Subcutaneous adipose tissue (tissue), 4 donors: Measurements from ENCODE around the gene GPC3. TPM values are rescaled to one million over a fixed set of nuclear protein-coding genes. Genes with fewer than 3 reads are reported as not detected.

ENCODE experiments used
- total RNA-seq, 4 donors: library from RNA; depleted of rRNA; stranded (reverse); fragments of >200 nt; gene quantifications; one replicate each; pipeline ENCODE4 v1.1.0, GENCODE V29; 2016
- TF ChIP-seq, protein P1 (sequence below): fragments of 450-650 bp; IDR thresholded peaks from one replicate; pipeline ENCODE4 v1.5.1; 2016; ENCODE audit warnings: low read depth, mild to moderate bottlenecking, control low read depth, antibody characterized with exemption, moderate library complexity

Gene GPC3
- total RNA-seq, 4 donors from 2014 or later = 61.8 to 142 (median 84.5) TPM

DNA sequence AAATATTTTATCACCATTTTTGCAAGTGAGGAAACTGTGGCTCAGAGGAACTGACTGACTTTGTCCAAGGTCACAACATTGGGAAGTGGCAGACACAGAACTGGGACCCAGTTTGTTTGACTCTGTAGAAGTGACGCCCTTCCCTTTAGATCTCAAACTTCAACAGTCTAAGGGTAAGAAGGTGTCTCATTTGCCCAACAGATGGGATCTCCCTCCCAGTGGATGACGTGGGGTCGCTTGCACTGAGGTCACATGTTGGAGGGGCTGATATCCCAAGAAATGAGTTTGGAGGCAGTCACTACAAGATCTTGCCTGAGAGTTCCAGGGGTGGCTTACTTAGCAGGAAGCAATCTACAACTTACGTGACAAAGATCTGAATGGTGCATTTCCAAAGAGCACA is 397.6 kb downstream of the GPC3 start:
- TF ChIP-seq, protein P1, sequence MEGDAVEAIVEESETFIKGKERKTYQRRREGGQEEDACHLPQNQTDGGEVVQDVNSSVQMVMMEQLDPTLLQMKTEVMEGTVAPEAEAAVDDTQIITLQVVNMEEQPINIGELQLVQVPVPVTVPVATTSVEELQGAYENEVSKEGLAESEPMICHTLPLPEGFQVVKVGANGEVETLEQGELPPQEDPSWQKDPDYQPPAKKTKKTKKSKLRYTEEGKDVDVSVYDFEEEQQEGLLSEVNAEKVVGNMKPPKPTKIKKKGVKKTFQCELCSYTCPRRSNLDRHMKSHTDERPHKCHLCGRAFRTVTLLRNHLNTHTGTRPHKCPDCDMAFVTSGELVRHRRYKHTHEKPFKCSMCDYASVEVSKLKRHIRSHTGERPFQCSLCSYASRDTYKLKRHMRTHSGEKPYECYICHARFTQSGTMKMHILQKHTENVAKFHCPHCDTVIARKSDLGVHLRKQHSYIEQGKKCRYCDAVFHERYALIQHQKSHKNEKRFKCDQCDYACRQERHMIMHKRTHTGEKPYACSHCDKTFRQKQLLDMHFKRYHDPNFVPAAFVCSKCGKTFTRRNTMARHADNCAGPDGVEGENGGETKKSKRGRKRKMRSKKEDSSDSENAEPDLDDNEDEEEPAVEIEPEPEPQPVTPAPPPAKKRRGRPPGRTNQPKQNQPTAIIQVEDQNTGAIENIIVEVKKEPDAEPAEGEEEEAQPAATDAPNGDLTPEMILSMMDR = no peak

DNA sequence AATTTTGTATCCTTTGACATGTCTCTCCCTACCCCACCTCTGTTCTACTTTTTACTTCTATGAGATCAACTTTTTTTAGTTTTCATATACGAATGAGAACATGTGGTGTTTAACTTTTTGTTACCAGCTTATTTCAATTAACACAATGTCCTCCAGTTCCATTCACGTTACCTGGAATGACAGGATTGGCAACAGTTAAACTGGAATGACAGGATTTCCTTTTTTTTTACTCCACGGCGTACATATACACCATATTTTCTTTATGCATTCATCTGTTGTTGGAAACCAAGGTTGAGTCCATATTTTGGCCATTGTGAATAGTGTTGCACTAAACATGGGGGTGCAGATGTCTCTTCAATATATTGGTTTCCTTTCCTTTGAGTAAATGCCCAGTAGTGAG is 398.3 kb downstream of the GPC3 start:
- TF ChIP-seq, protein P1 = no peak

DNA sequence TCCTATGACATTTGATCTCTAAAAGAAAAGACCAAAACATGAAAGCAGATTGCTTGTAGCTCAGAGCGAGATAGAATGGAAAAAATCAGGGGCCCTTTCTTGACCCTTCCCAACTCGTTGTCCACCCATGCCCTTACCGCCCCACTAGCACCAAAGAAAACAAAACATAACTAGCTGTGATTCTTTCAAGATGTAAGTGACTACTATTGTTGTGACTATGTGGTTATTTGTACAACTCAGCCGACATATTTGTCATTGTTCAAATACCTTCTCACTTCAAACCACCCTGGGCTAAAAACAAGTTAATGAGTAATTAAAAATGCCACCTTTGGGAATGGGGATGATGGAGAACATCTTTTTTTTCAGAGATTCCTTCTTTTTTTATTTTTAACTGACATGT is 399.0 kb downstream of the GPC3 start:
- TF ChIP-seq, protein P1 = no peak

DNA sequence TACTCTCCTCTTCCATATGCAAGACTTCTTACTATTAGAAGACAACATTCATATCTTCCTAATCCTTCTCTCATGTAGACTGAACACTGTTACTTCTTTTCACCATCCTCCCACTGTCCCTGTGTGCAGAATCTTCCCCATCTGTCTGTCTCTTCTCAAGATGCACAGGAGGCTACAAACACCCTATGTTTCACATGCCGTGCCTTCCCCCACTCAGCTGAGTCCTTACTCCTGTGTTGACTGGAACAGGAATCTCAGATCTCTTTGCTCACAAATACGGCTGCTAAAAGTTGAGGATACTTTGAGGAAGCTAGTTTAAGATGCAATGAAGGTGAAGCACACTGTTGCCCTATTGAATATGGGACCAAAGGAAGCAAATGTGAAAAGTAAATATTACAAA is 401.6 kb downstream of the GPC3 start:
- TF ChIP-seq, protein P1 = no peak

DNA sequence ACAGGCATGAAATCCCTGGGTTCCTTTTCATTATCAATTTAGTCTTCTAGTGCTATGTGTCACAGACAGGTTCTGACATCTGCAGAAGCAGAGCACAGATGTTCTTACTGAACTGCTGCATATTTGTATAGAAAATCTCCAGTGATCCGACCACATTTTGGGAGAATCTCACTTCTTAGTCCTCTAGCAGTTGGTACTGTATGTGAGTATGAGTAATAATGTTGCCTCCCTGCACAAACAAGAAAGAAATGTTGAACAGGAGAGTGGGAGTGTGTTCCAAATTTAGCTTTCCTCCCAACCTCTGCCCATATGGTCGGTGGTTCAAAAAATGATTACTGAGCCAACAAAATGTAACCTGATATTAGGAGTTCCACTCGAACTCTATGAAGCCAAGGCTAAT is 404.8 kb downstream of the GPC3 start:
- TF ChIP-seq, protein P1 = no peak

DNA sequence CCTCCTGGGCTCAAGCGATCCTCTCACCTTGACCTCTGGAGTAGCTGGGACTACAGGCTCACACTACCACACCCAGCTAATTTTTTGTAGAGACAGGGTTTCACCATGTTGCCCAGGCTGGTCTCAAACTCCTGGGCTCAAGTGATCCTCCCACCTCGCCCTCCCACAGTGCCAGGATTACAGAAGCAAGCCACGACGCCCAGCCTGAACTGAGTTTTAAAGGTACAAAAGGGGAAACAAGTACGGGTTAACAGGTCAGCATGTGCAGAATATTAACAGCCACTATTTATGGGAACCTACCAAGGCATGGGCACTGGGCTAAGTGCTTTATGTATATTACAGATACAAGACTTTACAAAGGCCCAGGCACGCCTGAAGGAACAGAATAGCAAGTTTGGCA is 405.8 kb downstream of the GPC3 start:
- TF ChIP-seq, protein P1 = no peak

DNA sequence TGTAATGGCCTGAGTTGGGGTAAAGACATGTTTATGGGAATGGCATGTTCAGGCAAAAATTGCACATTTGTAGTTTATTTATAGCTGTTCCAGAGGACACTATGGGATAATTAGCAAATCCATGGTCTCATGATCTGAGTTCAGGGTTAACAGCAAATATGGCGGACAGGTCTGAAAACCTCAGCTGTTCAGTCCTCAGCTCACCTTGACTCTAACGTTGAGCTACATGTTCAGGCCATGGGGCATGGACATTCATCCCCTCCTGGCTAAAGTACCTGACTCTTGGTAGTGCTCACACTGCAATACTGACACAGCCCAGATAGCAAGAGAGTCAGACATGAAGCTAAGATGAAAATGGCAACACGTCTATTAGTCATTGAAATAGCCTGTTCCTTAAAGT is 408.5 kb downstream of the GPC3 start:
- TF ChIP-seq, protein P1 = no peak
